H1 (cell line): ENCODE measurements around the gene KLF5. TPM values are rescaled to one million over a fixed set of nuclear protein-coding genes. Genes with fewer than 3 reads are reported as not detected.

Source experiments
- CTCF ChIA-PET: fragments of 300-600 bp; sonication (Branson Sonifier 250); formaldehyde crosslinking; loops from one replicate; lab custom pipeline; 2021; ENCODE audit not compliant: partially characterized antibody; lab: Charles Lee
- POLR2A ChIA-PET: fragments of 300-600 bp; sonication (Branson Sonifier 250); formaldehyde crosslinking; loops from one replicate; lab custom pipeline; 2021; ENCODE audit warnings: inconsistent platforms; ENCODE audit not compliant: partially characterized antibody; lab: Charles Lee
- DNase-seq, 2 experiments: peaks; one replicate each; pipeline versions ENCODE4 v3.0.0 to v3.0.0-alpha.2; 2010 to 2022; ENCODE audit warnings: low spot score in 2 of 2, low read depth in 1 of 2, mixed read lengths in 1 of 2
- FAIRE-seq: peaks from 2 replicates; lab custom pipeline; 2011; peaks lifted over from hg19 to GRCh38; lab: Jason Lieb, UNC
- H2AFZ ChIP-seq: 2 replicates; pipeline ENCODE4 v1.8.1; 2012; ENCODE audit warnings: low read length, inconsistent platforms
- H2AK5ac ChIP-seq: 2 replicates; pipeline ENCODE4 v1.6.1; 2013; ENCODE audit warnings: low read depth, low read length
- H2BK120ac ChIP-seq: replicated peaks from 2 replicates; pipeline ENCODE3; 2013; ENCODE audit warnings: low read depth, low read length, inconsistent platforms
- H2BK12ac ChIP-seq: 2 replicates; pipeline ENCODE4 v1.6.1; 2013; ENCODE audit warnings: low read depth, low read length
- H2BK15ac ChIP-seq: 2 replicates; pipeline ENCODE4 v1.6.1; 2013; ENCODE audit warnings: low read length
- H2BK20ac ChIP-seq: 2 replicates; pipeline ENCODE4 v1.6.1; 2013; ENCODE audit warnings: low read length
- H2BK5ac ChIP-seq: 2 replicates; pipeline ENCODE4 v1.6.1; 2013; ENCODE audit warnings: low read depth, low read length
- H3K14ac ChIP-seq: 2 replicates; pipeline ENCODE4 v1.6.1; 2013; ENCODE audit warnings: inconsistent platforms; ENCODE audit not compliant: insufficient read length
- H3K18ac ChIP-seq: 2 replicates; pipeline ENCODE4 v1.6.1; 2013; ENCODE audit warnings: low read length; ENCODE audit errors: extremely low read depth
- H3K23ac ChIP-seq: 2 replicates; pipeline ENCODE4 v1.6.1; 2013; ENCODE audit warnings: inconsistent platforms; ENCODE audit not compliant: insufficient read length
- H3K23me2 ChIP-seq: 2 replicates; pipeline ENCODE4 v1.6.1; 2013; ENCODE audit warnings: low read depth, low read length
- H3K27ac ChIP-seq: 2 replicates; pipeline ENCODE4 v1.6.1; 2011; ENCODE audit warnings: low read depth, low read length, inconsistent platforms
- H3K27me3 ChIP-seq, 4 experiments: replicated peaks in 1 of 4; 1 replicate in 1 of 4; 2 replicates in 3 of 4; pipeline versions ENCODE4 v1.6.1 to v1.8.1; 2011 to 2013; ENCODE audit warnings: low read length in 3 of 4, mild to moderate bottlenecking in 3 of 4, inconsistent platforms in 2 of 4, mixed read lengths in 2 of 4, moderate library complexity in 1 of 4; ENCODE audit not compliant: control insufficient read depth in 3 of 4, insufficient read depth in 3 of 4; ENCODE audit errors: extremely low read depth in 1 of 4
- H3K36me3 ChIP-seq, 4 experiments: 2 replicates each; pipeline versions ENCODE4 v1.6.1 to v1.8.1; 2011 to 2013; ENCODE audit warnings: mild to moderate bottlenecking in 4 of 4, low read length in 3 of 4, moderate library complexity in 2 of 4, control low read depth in 1 of 4, inconsistent platforms in 1 of 4; ENCODE audit not compliant: insufficient read depth in 4 of 4, control insufficient read depth in 2 of 4
- H3K4ac ChIP-seq: replicated peaks from 2 replicates; pipeline ENCODE3; 2013; ENCODE audit warnings: low read length, low read depth, mixed read lengths, inconsistent platforms; ENCODE audit not compliant: insufficient read length
- H3K4me1 ChIP-seq, 4 experiments: replicated peaks in 1 of 4; 1 replicate in 1 of 4; 2 replicates in 3 of 4; pipeline versions ENCODE4 v1.6.1 to v1.8.1; 2011 to 2013; ENCODE audit warnings: low read length in 3 of 4, inconsistent platforms in 2 of 4, mixed read lengths in 1 of 4; ENCODE audit not compliant: insufficient read depth in 4 of 4, control insufficient read depth in 3 of 4
- H3K4me2 ChIP-seq, 2 experiments: 2 replicates each; pipeline versions ENCODE4 v1.6.1 to v1.8.1; 2011 to 2013; ENCODE audit warnings: low read depth in 2 of 2, low read length in 2 of 2, control low read depth in 1 of 2, inconsistent platforms in 1 of 2, mild to moderate bottlenecking in 1 of 2; ENCODE audit not compliant: insufficient read depth in 1 of 2
- H3K4me3 ChIP-seq, 4 experiments: fragments of 200-600, 300-600 bp in 1 of 4; sonication (generic), shearing (Covaris generic), sonication (Bioruptor Twin) in 1 of 4; 2 replicates each; pipeline versions ENCODE4 v1.5.1 to v1.8.1; 2011 to 2016; ENCODE audit warnings: low read length in 4 of 4, low read depth in 3 of 4, control low read depth in 2 of 4, inconsistent platforms in 2 of 4, mild to moderate bottlenecking in 2 of 4, mixed read lengths in 1 of 4, moderate library complexity in 1 of 4; ENCODE audit not compliant: insufficient read depth in 2 of 4; ENCODE audit errors: extremely low read depth in 1 of 4
- H3K56ac ChIP-seq: replicated peaks from 2 replicates; pipeline ENCODE3; 2013; ENCODE audit warnings: low read depth, mild to moderate bottlenecking, mixed read lengths, low read length, inconsistent platforms; ENCODE audit not compliant: insufficient read length
- H3K79me1 ChIP-seq: 2 replicates; pipeline ENCODE4 v1.6.1; 2013; ENCODE audit warnings: low read depth, low read length, control low read depth
- H3K79me2 ChIP-seq, 2 experiments: 2 replicates each; pipeline versions ENCODE4 v1.6.1 to v1.8.1; 2012 to 2013; ENCODE audit warnings: low read length in 2 of 2, mild to moderate bottlenecking in 2 of 2, inconsistent platforms in 1 of 2; ENCODE audit not compliant: insufficient read depth in 2 of 2, control insufficient read depth in 1 of 2
- H3K9ac ChIP-seq, 4 experiments: replicated peaks in 1 of 4; 1 replicate in 1 of 4; 2 replicates in 3 of 4; pipeline versions ENCODE4 v1.6.1 to v1.8.1; 2011 to 2013; ENCODE audit warnings: low read depth in 3 of 4, low read length in 3 of 4, control low read depth in 2 of 4, mild to moderate bottlenecking in 2 of 4, moderate library complexity in 2 of 4, inconsistent platforms in 1 of 4; ENCODE audit errors: extremely low read depth in 1 of 4
- H3K9me3 ChIP-seq, 2 experiments: 2 replicates each; pipeline versions ENCODE4 v1.6.1 to v1.8.1; 2012 to 2013; ENCODE audit warnings: mild to moderate bottlenecking in 2 of 2, moderate library complexity in 2 of 2, control low read depth in 1 of 2, inconsistent platforms in 1 of 2, low read depth in 1 of 2, low read length in 1 of 2, mixed read lengths in 1 of 2; ENCODE audit not compliant: insufficient read depth in 2 of 2
- H4K20me1 ChIP-seq, 2 experiments: replicated peaks in 1 of 2; 2 replicates each; pipeline versions ENCODE3 to v1.8.1; 2011 to 2013; ENCODE audit warnings: inconsistent platforms in 2 of 2, low read length in 2 of 2, mild to moderate bottlenecking in 1 of 2; ENCODE audit not compliant: insufficient read depth in 2 of 2, control insufficient read depth in 1 of 2
- H4K5ac ChIP-seq: 2 replicates; pipeline ENCODE4 v1.6.1; 2013; ENCODE audit warnings: low read length, low read depth, mixed read lengths, inconsistent platforms; ENCODE audit not compliant: insufficient read length
- H4K8ac ChIP-seq: 2 replicates; pipeline ENCODE4 v1.8.0; 2013; ENCODE audit warnings: mild to moderate bottlenecking, moderate library complexity, low read length, inconsistent platforms; ENCODE audit not compliant: insufficient read depth; ENCODE audit errors: extremely low read depth
- H4K91ac ChIP-seq: replicated peaks from 2 replicates; pipeline ENCODE3; 2013; ENCODE audit warnings: low read length, mixed read lengths, inconsistent platforms; ENCODE audit not compliant: insufficient read length
- NANOG ChIP-seq: IDR thresholded peaks from 2 replicates; pipeline ENCODE4 v1.6.1; 2011; ENCODE audit warnings: low read length, low read depth, mild to moderate bottlenecking, inconsistent platforms; ENCODE audit not compliant: insufficient read depth, poor library complexity, severe bottlenecking
- WGBS, 2 experiments: shearing (Covaris generic) in 1 of 2; methylation state at CpG; one replicate each; pipeline versions ENCODE4 v1.1.6 to v1.1.7; 2013 to 2015; ENCODE audit warnings: low lambda C conversion rate in 2 of 2, mixed read lengths in 2 of 2, inconsistent platforms in 1 of 2, low coverage in 1 of 2, missing lambda C conversion rate in 1 of 2; ENCODE audit not compliant: insufficient replicate concordance in 2 of 2, insufficient coverage in 1 of 2, insufficient read length in 1 of 2; ENCODE audit errors: extremely low coverage in 1 of 2, missing lambda C conversion rate in 1 of 2; 5-methylcytosine and 5-hydroxymethylcytosine counted together
- polyA plus RNA-seq, 7 experiments: library from polyadenylated mRNA; depleted of rRNA in 3 of 7; stranded (reverse) in 5 of 7; unstranded in 2 of 7; fragments of >200 nt in 5 of 7; fragments of 200-250 nt in 2 of 7; gene quantifications; 1 replicate in 5 of 7; 2 replicates in 1 of 7; 4 replicates in 1 of 7; pipeline versions ENCODE4 v1.2.1 to v1.2.3, GENCODE V29; 2011 to 2013; ENCODE audit warnings: missing spikeins in 2 of 7, mixed read lengths in 2 of 7
- total RNA-seq: library from RNA; stranded (reverse); fragmentation: NEBNext Ultra II Directional; extraction: Animal tissue kit (Norgen Biotek cat#: 25700); gene quantifications from 2 replicates; pipeline ENCODE4 v1.2.1, GENCODE V29; 2021

KLF5 gene
- total and polyA plus RNA-seq, 2 of the 8 experiments (the other 6 are each of a cell fraction or from before 2014, with no cell fraction given): 1.2 to 2.3 TPM

GRCh38 chr13:73096173-73096572 lies 37.4 kb downstream of the KLF5 start:
- Histone ChIP-seq H2BK15ac (no peak overlapping the region), H3K14ac (no peak overlapping the region), H4K8ac (no peak overlapping the region), H3K4ac (no peak overlapping the region), H3K9me3 (peaks cover 0 to 2% of the 10 kb centered on the region in 2 experiments; a peak in 2 of 4 replicates), H4K91ac (no peak overlapping the region), H4K20me1 (no peaks in the 10 kb centered on the region), H2BK5ac (no peak overlapping the region), H3K4me2 (no peak overlapping the region), H2AFZ (no peak overlapping the region), H2BK120ac (no peak overlapping the region), H3K9ac (no peak overlapping the region), H3K56ac (no peak overlapping the region), H3K27me3 (no peaks in the 10 kb centered on the region), H3K4me1 (no peaks in the 10 kb centered on the region), H3K36me3 (no peaks in the 10 kb centered on the region), H3K79me2 (no peaks in the 10 kb centered on the region), H2AK5ac (no peak overlapping the region), H3K23me2 (no peaks in the 10 kb centered on the region), H3K27ac (no peak overlapping the region), H3K79me1 (no peaks in the 10 kb centered on the region), H3K23ac (no peak overlapping the region), H2BK20ac (no peak overlapping the region), H4K5ac (no peak overlapping the region), H3K18ac (no peak overlapping the region), H2BK12ac (no peak overlapping the region), H3K4me3 (no peak overlapping the region)
- WGBS, 2 experiments: 82% methylated on average over 2 of the region's 2 CpGs; no CpG with 5 or more reads in 1 of the 2 experiments
- no peak for TF ChIP-seq NANOG
- DNase-seq (no peak), FAIRE-seq (no peak)
- ChIA-PET POLR2A (no interaction called here), CTCF (no interaction called here)
